HCT116 (cell line): ENCODE results near the gene ZNF423. TPM values are rescaled to one million over a fixed set of nuclear protein-coding genes. Genes with fewer than 3 reads are reported as not detected.

Experiments used
- ATAC-seq: fragments of 200-7000 bp; cut with Tn5 transposase; 2 replicates; pipeline ENCODE4 v1.9.1; 2020; ENCODE audit warnings: mild to moderate bottlenecking, moderate library complexity
- BruUV-seq: library from RNA; stranded (reverse); fragments of 400-500 nt; replicated peaks from 2 replicates; lab custom pipeline; 2021; lab: Mats Ljungman, UMichigan
- CTCF ChIA-PET: fragments of 300-600 bp; sonication (Branson Sonifier 250); formaldehyde crosslinking; loops from one replicate; lab custom pipeline; 2021; ENCODE audit warnings: antibody characterized with exemption; lab: Charles Lee
- POLR2A ChIA-PET: fragments of 300-600, 350-600 bp; sonication (Branson Sonifier 250); formaldehyde crosslinking; loops from one replicate; lab custom pipeline; 2021; ENCODE audit warnings: antibody characterized with exemption; lab: Charles Lee
- RAD21 ChIA-PET, 2 experiments: fragments of 300-600 bp; sonication (Branson Sonifier 250); formaldehyde crosslinking; loops; one replicate each; lab custom pipeline; 2023; ENCODE audit warnings: low total read pairs in 2 of 2; ENCODE audit not compliant: uncharacterized antibody in 2 of 2, unreplicated experiment in 2 of 2, low non-redundant PET in 1 of 2; lab: Charles Lee
- DNase-seq: peaks from one replicate; pipeline ENCODE4 v3.0.0-alpha.2; 2010; ENCODE audit warnings: low read depth, low spot score
- H2AFZ ChIP-seq: fragments of 200-600 bp; shearing (Covaris generic), sonication (generic); 2 replicates; pipeline ENCODE4 v1.6.1; 2017; ENCODE audit warnings: low read depth, mixed run types, mixed read lengths, antibody characterized with exemption, low read length; ENCODE audit not compliant: poor library complexity, severe bottlenecking
- H3K27ac ChIP-seq: 2 replicates; pipeline ENCODE4 v1.5.1; 2012; ENCODE audit warnings: low read depth, low read length
- H3K27me3 ChIP-seq: fragments of 200-600 bp; sonication (generic); 2 replicates; pipeline ENCODE4 v1.6.1; 2016; ENCODE audit warnings: mixed run types, low read length, mixed read lengths; ENCODE audit not compliant: insufficient read depth
- H3K36me3 ChIP-seq, 2 experiments: fragments of 200-500 bp in 1 of 2; fragments of 200-600 bp in 1 of 2; sonication (Bioruptor generic) in 1 of 2; sonication (generic) in 1 of 2; 2 replicates each; pipeline versions ENCODE4 v1.5.1 to v1.6.1; 2014 to 2016; ENCODE audit warnings: low read length in 2 of 2, inconsistent platforms in 1 of 2, mixed read lengths in 1 of 2, mixed run types in 1 of 2; ENCODE audit not compliant: insufficient read depth in 2 of 2, control insufficient read depth in 1 of 2
- H3K4me1 ChIP-seq, 2 experiments: fragments of 200-600 bp in 1 of 2; sonication (generic) in 1 of 2; 2 replicates each; pipeline versions ENCODE4 v1.5.1 to v1.6.1; 2012 to 2017; ENCODE audit warnings: low read length in 2 of 2, inconsistent platforms in 1 of 2, mild to moderate bottlenecking in 1 of 2, mixed read lengths in 1 of 2, mixed run types in 1 of 2, moderate library complexity in 1 of 2; ENCODE audit not compliant: insufficient read depth in 2 of 2, control insufficient read depth in 1 of 2
- H3K4me2 ChIP-seq: fragments of 200-600 bp; sonication (generic); 2 replicates; pipeline ENCODE4 v1.6.1; 2017; ENCODE audit warnings: mixed run types, low read length, mixed read lengths
- H3K4me3 ChIP-seq, 2 experiments: fragments of 200-600 bp in 1 of 2; sonication (generic) in 1 of 2; replicated peaks in 1 of 2; 2 replicates each; pipeline ENCODE4 v1.5.1; 2011 to 2016; ENCODE audit warnings: low read length in 2 of 2, control low read depth in 1 of 2, low read depth in 1 of 2, mild to moderate bottlenecking in 1 of 2, mixed read lengths in 1 of 2, mixed run types in 1 of 2
- H3K79me2 ChIP-seq: fragments of 200-600 bp; sonication (generic); 2 replicates; pipeline ENCODE4 v1.6.1; 2017; ENCODE audit warnings: mild to moderate bottlenecking, mixed run types, low read length, moderate library complexity, mixed read lengths; ENCODE audit not compliant: insufficient read depth
- H3K9ac ChIP-seq: fragments of 200-600 bp; sonication (generic); 2 replicates; pipeline ENCODE4 v1.6.1; 2016; ENCODE audit warnings: low read length, mixed read lengths
- H3K9me2 ChIP-seq: fragments of 200-600 bp; sonication (generic), shearing (Covaris generic); 2 replicates; pipeline ENCODE4 v1.6.1; 2017; ENCODE audit warnings: mixed run types, mild to moderate bottlenecking, moderate library complexity; ENCODE audit not compliant: insufficient read depth
- H3K9me3 ChIP-seq, 2 experiments: fragments of 200-500 bp in 1 of 2; fragments of 200-600 bp in 1 of 2; sonication (Bioruptor generic) in 1 of 2; sonication (generic) in 1 of 2; 2 replicates each; pipeline ENCODE4 v1.6.1; 2014 to 2017; ENCODE audit warnings: low read length in 2 of 2, mixed read lengths in 2 of 2, inconsistent platforms in 1 of 2, low read depth in 1 of 2, mild to moderate bottlenecking in 1 of 2, mixed run types in 1 of 2, moderate library complexity in 1 of 2; ENCODE audit not compliant: control insufficient read depth in 1 of 2, insufficient read depth in 1 of 2
- H4K20me1 ChIP-seq: fragments of 200-600 bp; sonication (generic), shearing (Covaris generic); 2 replicates; pipeline ENCODE4 v1.6.1; 2017; ENCODE audit warnings: mixed run types, mild to moderate bottlenecking, moderate library complexity; ENCODE audit not compliant: insufficient read depth
- ATF3 ChIP-seq: IDR thresholded peaks from 2 replicates; pipeline ENCODE4 v1.6.1; 2012
- CBX3 ChIP-seq: IDR thresholded peaks from 2 replicates; pipeline ENCODE4 v1.6.1; 2012; ENCODE audit warnings: low read depth
- CEBPB ChIP-seq: IDR thresholded peaks from 2 replicates; pipeline ENCODE4 v1.6.1; 2012; ENCODE audit warnings: low read depth
- CTCF ChIP-seq, 3 experiments: fragments of 200-600 bp in 1 of 3; sonication (generic) in 1 of 3; IDR thresholded peaks in 2 of 3; conservative IDR thresholded peaks in 1 of 3; 2 replicates each; pipeline ENCODE4 v1.5.1; 2012 to 2017; ENCODE audit warnings: low read depth in 2 of 3, low read length in 2 of 3, antibody characterized with exemption in 1 of 3, borderline replicate concordance in 1 of 3, control low read depth in 1 of 3, mild to moderate bottlenecking in 1 of 3, mixed read lengths in 1 of 3, mixed run types in 1 of 3, moderate library complexity in 1 of 3; ENCODE audit not compliant: insufficient read depth in 1 of 3
- EGR1 ChIP-seq: IDR thresholded peaks from 2 replicates; pipeline ENCODE4 v1.6.1; 2012; ENCODE audit warnings: low read depth
- ELF1 ChIP-seq: IDR thresholded peaks from 2 replicates; pipeline ENCODE4 v1.6.1; 2012; ENCODE audit warnings: low read depth, borderline replicate concordance
- EZH2 ChIP-seq: fragments of 200-600 bp; sonication (generic); IDR thresholded peaks from 2 replicates; pipeline ENCODE4 v1.6.1; 2017; ENCODE audit warnings: antibody characterized with exemption, mixed run types
- EZH2phosphoT487 ChIP-seq: fragments of 200-600 bp; IDR thresholded peaks from 2 replicates; pipeline ENCODE4 v1.6.1; 2018; ENCODE audit warnings: antibody characterized with exemption, borderline replicate concordance
- FOSL1 ChIP-seq: IDR thresholded peaks from 2 replicates; pipeline ENCODE4 v1.6.1; 2012; ENCODE audit warnings: low read depth
- JUND ChIP-seq: IDR thresholded peaks from 2 replicates; pipeline ENCODE4 v1.6.1; 2012
- MAX ChIP-seq: IDR thresholded peaks from 2 replicates; pipeline ENCODE4 v1.6.1; 2012
- POLR2A ChIP-seq: IDR thresholded peaks from 2 replicates; pipeline ENCODE4 v1.7.0; 2011; ENCODE audit warnings: borderline replicate concordance; ENCODE audit not compliant: insufficient read depth, insufficient read length; ENCODE audit errors: extremely low read depth
- POLR2AphosphoS5 ChIP-seq: IDR thresholded peaks from 2 replicates; pipeline ENCODE4 v1.6.1; 2011; ENCODE audit warnings: mild to moderate bottlenecking, low read depth, low read length, moderate library complexity
- REST ChIP-seq: IDR thresholded peaks from 2 replicates; pipeline ENCODE4 v1.6.1; 2012; ENCODE audit warnings: low read depth
- SP1 ChIP-seq: IDR thresholded peaks from 2 replicates; pipeline ENCODE4 v1.6.1; 2012; ENCODE audit warnings: low read depth
- SRF ChIP-seq: IDR thresholded peaks from 2 replicates; pipeline ENCODE4 v1.6.1; 2012; ENCODE audit warnings: low read depth
- YY1 ChIP-seq: IDR thresholded peaks from 2 replicates; pipeline ENCODE4 v1.6.1; 2011; ENCODE audit warnings: low read length, low read depth, moderate library complexity, mild to moderate bottlenecking; ENCODE audit not compliant: insufficient replicate concordance; ENCODE audit errors: extremely low read depth
- ZFX ChIP-seq: fragments of 450-650 bp; IDR thresholded peaks from 2 replicates; pipeline ENCODE4 v1.6.1; 2017
- ZNF274 ChIP-seq: fragments of 200-500 bp; sonication (Bioruptor generic); IDR thresholded peaks from 2 replicates; pipeline ENCODE4 v1.6.1; 2014; ENCODE audit warnings: mild to moderate bottlenecking, low read depth, low read length, inconsistent platforms
- intact Hi-C: fragments of 100-400 bp; cut with micrococcal nuclease; formaldehyde crosslinking; loops from 2 replicates; pipeline ENCODE4 v1.10.0; 2022
- total RNA-seq: library from RNA; stranded (reverse); gene quantifications from one replicate; pipeline ENCODE4 v1.2.1, GENCODE V29; 2021; ENCODE audit not compliant: unreplicated experiment

Gene ZNF423
- total RNA-seq, 1 experiment from 2014 or later, result 0.22 TPM

DNA sequence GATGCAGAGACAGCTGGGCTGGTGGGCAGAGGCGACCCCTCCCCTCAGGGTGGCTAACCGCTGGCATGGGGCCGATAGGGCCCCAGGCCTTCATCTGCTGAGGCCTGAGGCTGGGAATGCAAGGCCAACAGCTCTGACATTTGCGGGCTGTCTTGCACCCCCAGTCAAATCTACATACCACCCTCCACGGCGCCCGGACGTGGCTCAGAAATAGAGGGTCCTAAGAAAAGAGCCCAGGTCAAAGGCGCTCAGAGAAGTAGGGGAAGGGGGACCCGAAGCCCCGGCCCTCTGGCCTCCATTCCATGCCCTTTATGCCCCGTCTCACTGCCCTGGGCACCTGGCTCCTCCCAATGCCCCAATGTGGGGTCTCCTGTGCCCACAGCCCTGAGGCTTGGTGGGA lies 340.1 kb downstream of the ZNF423 start:
- Histone ChIP-seq H3K9me2 (no peaks in the 10 kb centered on the region), H3K79me2 (no peaks in the 10 kb centered on the region), H3K4me3 (no peak overlapping the region), H3K4me2 (no peak overlapping the region), H3K27ac (no peak overlapping the region), H3K36me3 (no peaks in the 10 kb centered on the region), H2AFZ (no peak overlapping the region), H3K9ac (no peak overlapping the region), H4K20me1 (no peaks in the 10 kb centered on the region), H3K9me3 (no peaks in the 10 kb centered on the region), H3K27me3 (peaks cover 16% of the 10 kb centered on the region), H3K4me1 (no peaks in the 10 kb centered on the region)
- ATAC-seq, result no peak
- TF ChIP-seq POLR2AphosphoS5 (no peak), EZH2 (no peak), JUND (no peak), POLR2A (no peak), EGR1 (no peak), ELF1 (no peak), MAX (no peak), ZFX (no peak), FOSL1 (no peak), YY1 (no peak), SP1 (no peak), SRF (no peak), REST (no peak), ZNF274 (no peak), ATF3 (no peak), EZH2phosphoT487 (no peak), CBX3 (no peak), CTCF (IDR thresholded peaks at IDR 0.05 in 2 of 3, conservative IDR thresholded peaks at IDR 0.05 in 1 of 3; ENCODE audit: borderline replicate concordance in 1 of 3, insufficient read depth in 1 of 3, low read depth in 2 of 3, low read length in 2 of 3) (no peak), CEBPB (no peak)
- POLR2A ChIA-PET, result no interaction called here
- CTCF ChIA-PET, result no interaction called here
- intact Hi-C loops, result no loop called here
- BruUV-seq, result no TSS peak
- RAD21 ChIA-PET, result no interaction called here
- DNase-seq, result no peak
